Endothelial cell of umbilical vein (primary cell): ENCODE measurements around the gene C8G. TPM values are rescaled to one million over a fixed set of nuclear protein-coding genes. Genes with fewer than 3 reads are reported as not detected.

Experiments used
- BruUV-seq: library from RNA; stranded (reverse); fragments of 400-500 nt; replicated peaks from 2 replicates; lab custom pipeline; 2021; lab: Mats Ljungman, UMichigan
- CTCF ChIA-PET: fragments of 300-600, 350-600 bp; sonication (Branson Sonifier 250); formaldehyde crosslinking; loops from one replicate; lab custom pipeline; 2021; ENCODE audit warnings: antibody characterized with exemption, inconsistent platforms; lab: Charles Lee
- POLR2A ChIA-PET: fragments of 300-600, 350-600 bp; sonication (Branson Sonifier 250); formaldehyde crosslinking; loops from one replicate; lab custom pipeline; 2021; ENCODE audit warnings: antibody characterized with exemption, inconsistent platforms; lab: Charles Lee
- DNase-seq: peaks from one replicate; pipeline ENCODE4 v3.0.0-alpha.2; 2011; ENCODE audit warnings: low read depth, low spot score
- FAIRE-seq: peaks from 2 replicates; lab custom pipeline; 2011; peaks lifted over from hg19 to GRCh38; lab: Jason Lieb, UNC
- H2AFZ ChIP-seq: 2 replicates; pipeline ENCODE4 v1.6.0; 2012; ENCODE audit warnings: low read depth, low read length, control low read depth, inconsistent platforms
- H3K27ac ChIP-seq: 2 replicates; pipeline ENCODE4 v1.5.1; 2011; ENCODE audit warnings: low read depth, mild to moderate bottlenecking, control low read depth, low read length, moderate library complexity; ENCODE audit not compliant: insufficient read depth
- H3K27me3 ChIP-seq, 2 experiments: 2 replicates each; pipeline versions ENCODE4 v1.6.0 to v1.6.1; 2011; ENCODE audit warnings: low read length in 2 of 2, mixed read lengths in 1 of 2; ENCODE audit not compliant: control insufficient read depth in 2 of 2, insufficient read depth in 2 of 2
- H3K36me3 ChIP-seq, 2 experiments: 2 replicates in 1 of 2; 3 replicates in 1 of 2; pipeline ENCODE4 v1.5.1; 2011; ENCODE audit warnings: low read length in 2 of 2, mild to moderate bottlenecking in 1 of 2, moderate library complexity in 1 of 2; ENCODE audit not compliant: control insufficient read depth in 2 of 2, insufficient read depth in 2 of 2; ENCODE audit errors: extremely low read depth in 1 of 2
- H3K4me1 ChIP-seq: 3 replicates; pipeline ENCODE4 v1.5.1; 2011; ENCODE audit warnings: mild to moderate bottlenecking, low read length; ENCODE audit not compliant: control insufficient read depth, insufficient read depth; ENCODE audit errors: extremely low read depth
- H3K4me2 ChIP-seq: 2 replicates; pipeline ENCODE4 v1.6.1; 2011; ENCODE audit warnings: low read length, control low read depth, mixed read lengths; ENCODE audit not compliant: insufficient read depth
- H3K4me3 ChIP-seq, 3 experiments: fragments of 200-600 bp in 1 of 3; sonication (generic), shearing (Covaris generic) in 1 of 3; replicated peaks in 1 of 3; 2 replicates each; pipeline ENCODE4 v1.5.1; 2011 to 2016; ENCODE audit warnings: control low read depth in 3 of 3, low read length in 3 of 3, mild to moderate bottlenecking in 2 of 3, inconsistent platforms in 1 of 3, low read depth in 1 of 3, moderate library complexity in 1 of 3; ENCODE audit not compliant: insufficient read depth in 1 of 3
- H3K79me2 ChIP-seq: 2 replicates; pipeline ENCODE4 v1.6.0; 2012; ENCODE audit warnings: low read length, inconsistent platforms; ENCODE audit not compliant: control insufficient read depth, insufficient read depth
- H3K9ac ChIP-seq: replicated peaks from 2 replicates; pipeline ENCODE3; 2011; ENCODE audit warnings: low read length, control low read depth; ENCODE audit not compliant: insufficient read depth; ENCODE audit errors: extremely low read depth
- H3K9me1 ChIP-seq: replicated peaks from 3 replicates; pipeline ENCODE4 v1.6.0; 2011; ENCODE audit warnings: mild to moderate bottlenecking, low read length; ENCODE audit not compliant: control insufficient read depth, insufficient read depth; ENCODE audit errors: extremely low read depth
- H3K9me3 ChIP-seq: replicated peaks from 2 replicates; pipeline ENCODE4 v1.5.1; 2012; ENCODE audit warnings: low read length, inconsistent platforms; ENCODE audit not compliant: control insufficient read depth, insufficient read depth
- H4K20me1 ChIP-seq: replicated peaks from 2 replicates; pipeline ENCODE3; 2011; ENCODE audit warnings: mild to moderate bottlenecking, low read length; ENCODE audit not compliant: control insufficient read depth, insufficient read depth; ENCODE audit errors: extremely low read depth
- CTCF ChIP-seq, 2 donors: IDR thresholded peaks; 1 replicate in 1 of 2; 2 replicates in 1 of 2; pipeline ENCODE4 v1.5.1; 2011; ENCODE audit warnings: low read length in 2 of 2, mild to moderate bottlenecking in 2 of 2, moderate library complexity in 2 of 2, control low read depth in 1 of 2, inconsistent platforms in 1 of 2, low read depth in 1 of 2; ENCODE audit not compliant: insufficient read depth in 1 of 2; ENCODE audit errors: extremely low read depth in 1 of 2
- EZH2 ChIP-seq: IDR thresholded peaks from 2 replicates; pipeline ENCODE4 v1.6.1; 2012; ENCODE audit warnings: borderline replicate concordance, low read depth, mild to moderate bottlenecking, moderate library complexity, low read length, inconsistent platforms; ENCODE audit not compliant: severe bottlenecking
- FOS ChIP-seq: IDR thresholded peaks from 2 replicates; pipeline ENCODE4 v1.6.1; 2011; ENCODE audit warnings: mild to moderate bottlenecking, low read length, moderate library complexity, borderline replicate concordance; ENCODE audit not compliant: insufficient read depth
- GATA2 ChIP-seq: IDR thresholded peaks from 2 replicates; pipeline ENCODE4 v1.7.0; 2011; ENCODE audit warnings: low read depth, mild to moderate bottlenecking, moderate library complexity, mixed read lengths, low read length; ENCODE audit not compliant: insufficient read length, insufficient read depth
- JUN ChIP-seq: IDR thresholded peaks from 2 replicates; pipeline ENCODE4 v1.6.1; 2011; ENCODE audit warnings: borderline replicate concordance, low read depth; ENCODE audit not compliant: insufficient read length, insufficient read depth
- MAX ChIP-seq: IDR thresholded peaks from 2 replicates; pipeline ENCODE4 v1.6.1; 2011; ENCODE audit not compliant: insufficient read depth, insufficient read length
- MYC ChIP-seq: IDR thresholded peaks from one replicate; pipeline ENCODE4 v1.6.1; 2011; ENCODE audit warnings: mild to moderate bottlenecking, low read depth, low read length
- POLR2A ChIP-seq: IDR thresholded peaks from 2 replicates; pipeline ENCODE4 v1.6.1; 2012; ENCODE audit warnings: low read depth, mild to moderate bottlenecking, control low read depth, low read length
- POLR2AphosphoS5 ChIP-seq: IDR thresholded peaks from 2 replicates; pipeline ENCODE4 v1.6.1; 2012; ENCODE audit warnings: low read depth, mild to moderate bottlenecking, control low read depth, low read length, moderate library complexity; ENCODE audit not compliant: insufficient read depth
- dilution Hi-C: fragments of 300-500 bp; cut with MboI; formaldehyde crosslinking; loops from one replicate; pipeline ENCODE4 v1.15.0; 2019; ENCODE audit warnings: low sequenced_read_pairs; ENCODE audit not compliant: extremely low pct_ligation_motif_present
- intact Hi-C: fragments of 100-400 bp; cut with micrococcal nuclease; formaldehyde crosslinking; loops from one replicate; pipeline ENCODE4 v1.10.0; 2022
- polyA plus RNA-seq, 4 experiments: library from polyadenylated mRNA; depleted of rRNA in 3 of 4; stranded (reverse) in 3 of 4; unstranded in 1 of 4; fragments of >200 nt; gene quantifications; 2 replicates each; pipeline versions ENCODE4 v1.2.1 to v1.2.3, GENCODE V29; 2011 to 2012; ENCODE audit warnings: missing spikeins in 1 of 4
- total RNA-seq: library from RNA; stranded (reverse); gene quantifications from 2 replicates; pipeline ENCODE4 v1.2.3, GENCODE V29; 2021

C8G gene
- total and polyA plus RNA-seq, 2 donors (not counting 3 experiments of a cell fraction or from before 2014, with no cell fraction given): 0.47 to 1.9 TPM

GRCh38 chr9:136983167-136983566 is 38.1 kb downstream of the C8G start:
- FAIRE-seq (no peak), DNase-seq (no peak)
- BruUV-seq: no TSS peak
- intact Hi-C loops (no loop called here), dilution Hi-C loops (no loop called here)
- peaks cover 4% of the 10 kb centered on the region for H3K4me1 ChIP-seq
- peaks cover 3 to 10% of the 10 kb centered on the region in 2 experiments for H3K27me3 ChIP-seq
- TF ChIP-seq POLR2AphosphoS5 (no peak), FOS (no peak), JUN (no peak), CTCF (IDR thresholded peaks at IDR 0.05; ENCODE audit: extremely low read depth in 1 of 2, insufficient read depth in 1 of 2, low read depth in 1 of 2, low read length in 2 of 2) (no peak), POLR2A (no peak), EZH2 (no peak), MAX (no peak), GATA2 (no peak), MYC (no peak)
- H2AFZ ChIP-seq: no peak overlapping the region
- H3K4me2 ChIP-seq: no peak overlapping the region
- H4K20me1 ChIP-seq: no peaks in the 10 kb centered on the region
- H3K9me1 ChIP-seq: no peaks in the 10 kb centered on the region
- ChIA-PET POLR2A (no interaction called here), CTCF (interaction anchor here (1.4 kb wide), 1 partner anchor 9 kb away, joined by 3 read pairs; the partner anchor contains the start of gene PAXX)
- no peak overlapping the region for H3K27ac ChIP-seq
- no peaks in the 10 kb centered on the region for H3K36me3 ChIP-seq
- no peaks in the 10 kb centered on the region for H3K79me2 ChIP-seq
- no peaks in the 10 kb centered on the region for H3K9me3 ChIP-seq
- H3K9ac ChIP-seq: no peak overlapping the region
- no peak overlapping the region for H3K4me3 ChIP-seq
